Measurements from ENCODE around the gene TMEM79. TPM values are rescaled to one million over a fixed set of nuclear protein-coding genes. Genes with fewer than 3 reads are reported as not detected.
A peak's percentile ranks its signal among the peaks of the same experiment; 100 is the strongest.

Gene TMEM79, protein sequence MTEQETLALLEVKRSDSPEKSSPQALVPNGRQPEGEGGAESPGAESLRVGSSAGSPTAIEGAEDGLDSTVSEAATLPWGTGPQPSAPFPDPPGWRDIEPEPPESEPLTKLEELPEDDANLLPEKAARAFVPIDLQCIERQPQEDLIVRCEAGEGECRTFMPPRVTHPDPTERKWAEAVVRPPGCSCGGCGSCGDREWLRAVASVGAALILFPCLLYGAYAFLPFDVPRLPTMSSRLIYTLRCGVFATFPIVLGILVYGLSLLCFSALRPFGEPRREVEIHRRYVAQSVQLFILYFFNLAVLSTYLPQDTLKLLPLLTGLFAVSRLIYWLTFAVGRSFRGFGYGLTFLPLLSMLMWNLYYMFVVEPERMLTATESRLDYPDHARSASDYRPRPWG
- total RNA-seq (2012; rRNA removed), result 0.51 and 2.0 TPM in 2 replicates

DNA sequence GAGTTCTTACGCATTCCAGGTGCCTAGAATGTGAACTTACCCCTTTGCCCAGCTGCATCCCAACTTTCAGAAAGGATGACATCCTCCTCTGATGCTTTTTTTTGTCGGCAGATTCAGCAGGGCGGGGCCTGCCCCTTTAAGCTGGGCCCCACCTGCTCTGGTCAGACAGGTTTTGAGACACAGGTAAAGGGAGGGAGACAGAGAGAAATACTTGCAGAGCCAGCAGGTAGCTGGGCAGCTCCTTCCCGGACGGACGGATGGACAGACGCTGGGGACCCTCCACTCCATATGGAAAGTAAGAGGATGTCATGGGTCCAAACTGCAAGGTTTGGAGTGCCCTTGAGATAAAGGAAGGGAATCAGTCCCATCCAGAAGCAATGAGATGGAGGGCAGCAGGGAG lies at the start of gene TMEM79:
TSS of gene TMEM79 (plus strand) at position 214 of the 400 bp plus-strand sequence. CDS start 902 bp downstream, outside the sequence.
- H3K4me3 ChIP-seq (ENCODE audit: low read length), result peak within 1 kb of the TSS; percentile 97
- no peaks in the 10 kb centered on the region for H3K9me3 ChIP-seq (replicated peaks; ENCODE audit: low read length)
- peaks cover 2% of the 10 kb centered on the region for H3K36me3 ChIP-seq (ENCODE audit: insufficient read depth, low read length)
- peak within 1 kb of the TSS; percentile 94 for H3K4me2 ChIP-seq (ENCODE audit: low read length)
- H3K27me3 ChIP-seq (ENCODE audit: control insufficient read depth, insufficient read depth, low read length), result no peaks in the 10 kb centered on the region
- peak within 1 kb of the TSS; percentile 96 for H3K9ac ChIP-seq (ENCODE audit: low read depth, low read length)
- peaks cover 34% of the 10 kb centered on the region for H3K4me1 ChIP-seq (ENCODE audit: control insufficient read depth, insufficient read depth, low read length)

DNA sequence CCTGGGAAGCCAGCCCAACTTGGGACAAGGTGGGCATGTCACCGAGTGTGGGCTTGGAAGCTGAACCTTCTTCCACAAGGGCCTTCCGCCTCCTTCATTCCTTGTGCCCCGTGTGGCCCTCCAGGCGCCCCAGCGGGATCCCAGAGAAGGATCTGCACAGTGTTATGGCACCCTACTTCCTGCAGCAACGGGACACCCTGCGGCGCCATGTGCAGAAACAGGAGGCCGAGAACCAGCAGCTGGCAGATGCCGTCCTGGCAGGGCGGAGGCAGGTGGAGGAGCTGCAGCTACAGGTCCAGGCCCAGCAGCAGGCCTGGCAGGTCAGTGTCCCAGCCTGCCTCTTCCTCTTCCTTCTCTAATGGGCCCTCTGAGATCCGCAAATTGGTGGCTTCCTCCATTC lies 48.0 kb upstream of the TMEM79 start:
- Histone ChIP-seq H3K4me3 (ENCODE audit: low read length) (no peak overlapping the region), H3K36me3 (ENCODE audit: insufficient read depth, low read length) (peaks cover 31% of the 10 kb centered on the region)

DNA sequence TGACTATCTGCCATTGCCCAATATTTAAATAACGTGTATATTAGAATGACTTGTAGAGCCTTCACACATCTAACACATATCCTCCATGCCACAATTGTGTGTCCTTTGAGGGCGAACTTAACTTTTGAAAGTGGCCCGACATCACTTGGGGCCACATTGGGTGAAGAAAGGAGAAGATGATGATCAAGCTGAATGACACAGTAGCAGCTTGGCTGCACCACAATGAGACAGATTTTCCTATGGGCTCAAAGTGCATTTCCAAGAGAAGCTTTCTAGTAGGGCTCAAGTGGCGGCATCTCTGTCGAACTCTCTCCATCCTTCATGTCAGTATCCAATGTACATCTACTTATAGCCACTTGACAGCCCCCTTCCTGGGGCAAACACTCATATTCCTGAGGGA lies 45.9 kb upstream of the TMEM79 start:
- Histone ChIP-seq H3K36me3 (ENCODE audit: insufficient read depth, low read length) (peaks cover 31% of the 10 kb centered on the region), H3K9me3 (replicated peaks; ENCODE audit: low read length) (no peaks in the 10 kb centered on the region), H3K4me3 (ENCODE audit: low read length) (no peak overlapping the region), H3K27me3 (ENCODE audit: control insufficient read depth, insufficient read depth, low read length) (no peaks in the 10 kb centered on the region), H3K4me2 (ENCODE audit: low read length) (no peak overlapping the region), H3K4me1 (ENCODE audit: control insufficient read depth, insufficient read depth, low read length) (peaks cover 25% of the 10 kb centered on the region), H3K9ac (ENCODE audit: low read depth, low read length) (no peak overlapping the region)

More for the DNA sequence above, 48.0 kb upstream of the TMEM79 start:
- H3K9ac ChIP-seq (ENCODE audit: low read depth, low read length), result no peak overlapping the region
- H3K9me3 ChIP-seq (replicated peaks; ENCODE audit: low read length), result no peaks in the 10 kb centered on the region
- no peak overlapping the region for H3K4me2 ChIP-seq (ENCODE audit: low read length)
- H3K27me3 ChIP-seq (ENCODE audit: control insufficient read depth, insufficient read depth, low read length), result no peaks in the 10 kb centered on the region
- H3K4me1 ChIP-seq (ENCODE audit: control insufficient read depth, insufficient read depth, low read length), result peaks cover 23% of the 10 kb centered on the region

DNA sequence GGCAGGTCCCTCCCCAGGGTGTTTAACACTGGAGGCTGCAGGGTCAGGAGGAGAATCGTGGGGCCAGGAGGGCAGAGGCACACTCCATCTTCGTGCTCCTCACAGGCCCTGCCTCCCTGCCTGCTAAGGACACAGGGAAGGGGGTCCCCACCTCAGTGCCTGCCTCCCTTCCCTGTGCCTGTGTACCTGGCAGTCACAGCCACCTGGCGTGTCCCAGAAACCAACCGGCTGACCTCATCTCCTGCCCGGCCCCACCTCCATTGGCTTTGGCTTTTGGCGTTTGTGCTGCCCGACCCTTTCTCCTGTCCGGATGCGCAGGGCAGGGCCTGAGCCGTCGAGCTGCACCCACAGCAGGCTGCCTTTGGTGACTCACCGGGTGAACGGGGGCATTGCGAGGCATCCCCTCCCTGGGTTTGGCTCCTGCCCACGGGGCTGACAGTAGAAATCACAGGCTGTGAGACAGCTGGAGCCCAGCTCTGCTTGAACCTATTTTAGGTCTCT lies 42.8 kb upstream of the TMEM79 start:
- Histone ChIP-seq H3K4me2 (ENCODE audit: low read length) (peak overlapping the region; percentile 55), H3K9ac (ENCODE audit: low read depth, low read length) (no peak overlapping the region), H3K27me3 (ENCODE audit: control insufficient read depth, insufficient read depth, low read length) (peaks cover 13% of the 10 kb centered on the region), H3K4me1 (ENCODE audit: control insufficient read depth, insufficient read depth, low read length) (peaks cover 24% of the 10 kb centered on the region), H3K36me3 (ENCODE audit: insufficient read depth, low read length) (peaks cover 21% of the 10 kb centered on the region), H3K9me3 (replicated peaks; ENCODE audit: low read length) (no peaks in the 10 kb centered on the region), H3K4me3 (ENCODE audit: low read length) (peak overlapping the region; percentile 5)

DNA sequence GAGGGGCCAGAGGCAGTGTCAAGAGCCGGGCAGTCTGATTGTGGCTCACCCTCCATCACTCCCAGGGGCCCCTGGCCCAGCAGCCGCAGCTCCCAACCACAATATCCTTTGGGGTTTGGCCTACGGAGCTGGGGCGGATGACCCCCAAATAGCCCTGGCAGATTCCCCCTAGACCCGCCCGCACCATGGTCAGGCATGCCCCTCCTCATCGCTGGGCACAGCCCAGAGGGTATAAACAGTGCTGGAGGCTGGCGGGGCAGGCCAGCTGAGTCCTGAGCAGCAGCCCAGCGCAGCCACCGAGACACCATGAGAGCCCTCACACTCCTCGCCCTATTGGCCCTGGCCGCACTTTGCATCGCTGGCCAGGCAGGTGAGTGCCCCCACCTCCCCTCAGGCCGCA lies 42.2 kb upstream of the TMEM79 start, which contains the start of gene BGLAP:
TSS of gene BGLAP (plus strand) at position 259 of the 400 bp plus-strand sequence. CDS start at position 307, 48 bp downstream.
- Histone ChIP-seq H3K9me3 (replicated peaks; ENCODE audit: low read length) (no peaks in the 10 kb centered on the region), H3K27me3 (ENCODE audit: control insufficient read depth, insufficient read depth, low read length) (peaks cover 18% of the 10 kb centered on the region), H3K4me1 (ENCODE audit: control insufficient read depth, insufficient read depth, low read length) (peaks cover 24% of the 10 kb centered on the region), H3K4me3 (ENCODE audit: low read length) (peak within 1 kb of the TSS; percentile 5), H3K9ac (ENCODE audit: low read depth, low read length) (peak within 1 kb of the TSS; percentile 13), H3K36me3 (ENCODE audit: insufficient read depth, low read length) (peaks cover 21% of the 10 kb centered on the region), H3K4me2 (ENCODE audit: low read length) (peak within 1 kb of the TSS; percentile 55)

DNA sequence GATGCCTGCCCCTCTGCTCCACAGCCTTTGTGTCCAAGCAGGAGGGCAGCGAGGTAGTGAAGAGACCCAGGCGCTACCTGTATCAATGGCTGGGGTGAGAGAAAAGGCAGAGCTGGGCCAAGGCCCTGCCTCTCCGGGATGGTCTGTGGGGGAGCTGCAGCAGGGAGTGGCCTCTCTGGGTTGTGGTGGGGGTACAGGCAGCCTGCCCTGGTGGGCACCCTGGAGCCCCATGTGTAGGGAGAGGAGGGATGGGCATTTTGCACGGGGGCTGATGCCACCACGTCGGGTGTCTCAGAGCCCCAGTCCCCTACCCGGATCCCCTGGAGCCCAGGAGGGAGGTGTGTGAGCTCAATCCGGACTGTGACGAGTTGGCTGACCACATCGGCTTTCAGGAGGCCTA lies 41.4 kb upstream of the TMEM79 start:
- Histone ChIP-seq H3K27me3 (ENCODE audit: control insufficient read depth, insufficient read depth, low read length) (peaks cover 18% of the 10 kb centered on the region), H3K36me3 (ENCODE audit: insufficient read depth, low read length) (peaks cover 21% of the 10 kb centered on the region), H3K4me3 (ENCODE audit: low read length) (no peak overlapping the region), H3K9me3 (replicated peaks; ENCODE audit: low read length) (no peaks in the 10 kb centered on the region), H3K4me1 (ENCODE audit: control insufficient read depth, insufficient read depth, low read length) (peaks cover 27% of the 10 kb centered on the region), H3K9ac (ENCODE audit: low read depth, low read length) (no peak overlapping the region), H3K4me2 (ENCODE audit: low read length) (no peak overlapping the region)

DNA sequence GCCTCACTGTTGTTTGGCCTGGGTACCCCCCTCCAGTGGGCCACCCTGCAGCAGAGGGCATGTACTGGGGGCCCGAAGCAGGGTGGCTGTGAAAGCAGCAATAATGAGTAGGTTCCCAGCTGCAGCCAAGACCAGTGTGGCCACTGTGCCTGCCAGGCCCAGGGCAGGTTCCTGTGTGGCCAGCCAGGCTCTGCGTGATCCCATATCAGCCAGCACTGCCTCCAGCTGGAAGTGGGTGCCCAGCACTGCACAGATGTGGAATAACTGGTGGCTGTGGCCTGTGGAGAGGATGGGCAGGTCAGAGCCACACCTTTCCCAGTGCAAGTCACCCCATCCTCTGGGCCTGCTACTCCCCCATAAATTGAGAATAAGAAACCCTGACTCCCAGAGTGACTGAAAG lies 40.0 kb upstream of the TMEM79 start:
- H3K4me2 ChIP-seq (ENCODE audit: low read length), result no peak overlapping the region
- peaks cover 18% of the 10 kb centered on the region for H3K27me3 ChIP-seq (ENCODE audit: control insufficient read depth, insufficient read depth, low read length)
- H3K4me3 ChIP-seq (ENCODE audit: low read length), result no peak overlapping the region
- H3K4me1 ChIP-seq (ENCODE audit: control insufficient read depth, insufficient read depth, low read length), result peaks cover 27% of the 10 kb centered on the region
- peaks cover 13% of the 10 kb centered on the region for H3K36me3 ChIP-seq (ENCODE audit: insufficient read depth, low read length)
- H3K9me3 ChIP-seq (replicated peaks; ENCODE audit: low read length), result no peaks in the 10 kb centered on the region
- H3K9ac ChIP-seq (ENCODE audit: low read depth, low read length), result no peak overlapping the region

DNA sequence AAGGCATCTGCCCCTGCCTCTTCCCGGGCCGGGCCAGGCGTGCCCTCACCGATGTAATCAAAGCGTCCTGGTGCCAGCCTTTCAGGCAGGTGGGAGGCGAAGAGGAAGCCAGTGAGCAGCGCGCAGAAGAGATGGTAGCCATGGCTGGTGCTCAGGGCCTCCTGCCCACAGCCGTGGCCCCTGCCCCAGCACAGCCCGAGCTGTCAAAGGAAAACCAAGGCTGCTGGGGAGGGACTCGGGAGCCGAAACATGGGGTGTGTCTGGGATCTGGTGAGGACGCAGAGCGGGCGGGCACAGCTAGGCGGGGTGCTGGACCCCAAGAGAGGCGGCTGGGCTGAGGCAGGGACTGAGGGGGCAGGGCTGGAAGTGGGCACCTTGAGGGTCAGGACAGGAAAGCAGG lies 39.4 kb upstream of the TMEM79 start:
- Histone ChIP-seq H3K4me3 (ENCODE audit: low read length) (no peak overlapping the region), H3K27me3 (ENCODE audit: control insufficient read depth, insufficient read depth, low read length) (peaks cover 18% of the 10 kb centered on the region), H3K9me3 (replicated peaks; ENCODE audit: low read length) (no peaks in the 10 kb centered on the region), H3K4me1 (ENCODE audit: control insufficient read depth, insufficient read depth, low read length) (peaks cover 27% of the 10 kb centered on the region), H3K9ac (ENCODE audit: low read depth, low read length) (no peak overlapping the region), H3K36me3 (ENCODE audit: insufficient read depth, low read length) (peaks cover 13% of the 10 kb centered on the region), H3K4me2 (ENCODE audit: low read length) (no peak overlapping the region)

DNA sequence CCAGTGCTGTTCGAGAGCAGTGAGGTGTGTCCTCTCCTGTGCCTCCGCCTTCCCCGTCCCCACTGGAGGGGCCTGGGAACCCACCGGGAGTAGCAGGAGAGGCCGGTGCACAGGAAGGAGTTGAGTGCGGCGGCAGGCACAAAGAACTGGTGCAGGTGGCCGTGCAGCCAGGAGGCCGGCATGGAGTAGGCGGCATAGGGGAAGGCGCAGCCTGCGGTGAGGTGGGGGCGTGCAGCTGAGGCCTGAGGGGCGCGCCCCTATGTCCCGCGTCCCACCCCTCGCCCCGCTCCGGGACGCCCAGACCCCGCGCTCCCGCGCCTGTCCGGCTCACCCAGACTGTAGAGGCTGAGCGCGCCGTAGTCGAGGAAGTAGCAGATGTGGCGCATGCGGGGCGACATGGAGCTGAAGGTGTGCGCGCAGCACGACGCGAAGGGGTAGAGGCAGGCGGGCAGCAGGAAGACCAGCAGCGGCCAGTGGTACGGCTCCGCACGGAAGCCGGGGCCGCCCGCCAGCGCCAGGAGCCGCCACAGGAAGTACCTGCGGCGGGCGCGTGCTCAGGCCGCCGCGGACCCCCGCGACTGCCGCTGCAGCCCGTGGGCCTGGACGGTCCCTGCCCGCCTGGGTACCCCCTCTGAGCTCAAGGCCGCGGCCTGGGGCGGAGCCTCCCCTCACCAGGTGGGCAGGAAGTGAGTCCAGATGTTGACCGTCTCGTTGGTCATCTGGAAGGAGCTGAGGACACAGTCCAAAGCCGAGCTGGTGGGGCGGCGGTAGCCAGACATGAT lies 38.5 kb upstream of the TMEM79 start:
- H3K4me1 ChIP-seq (ENCODE audit: control insufficient read depth, insufficient read depth, low read length), result peaks cover 27% of the 10 kb centered on the region

DNA sequence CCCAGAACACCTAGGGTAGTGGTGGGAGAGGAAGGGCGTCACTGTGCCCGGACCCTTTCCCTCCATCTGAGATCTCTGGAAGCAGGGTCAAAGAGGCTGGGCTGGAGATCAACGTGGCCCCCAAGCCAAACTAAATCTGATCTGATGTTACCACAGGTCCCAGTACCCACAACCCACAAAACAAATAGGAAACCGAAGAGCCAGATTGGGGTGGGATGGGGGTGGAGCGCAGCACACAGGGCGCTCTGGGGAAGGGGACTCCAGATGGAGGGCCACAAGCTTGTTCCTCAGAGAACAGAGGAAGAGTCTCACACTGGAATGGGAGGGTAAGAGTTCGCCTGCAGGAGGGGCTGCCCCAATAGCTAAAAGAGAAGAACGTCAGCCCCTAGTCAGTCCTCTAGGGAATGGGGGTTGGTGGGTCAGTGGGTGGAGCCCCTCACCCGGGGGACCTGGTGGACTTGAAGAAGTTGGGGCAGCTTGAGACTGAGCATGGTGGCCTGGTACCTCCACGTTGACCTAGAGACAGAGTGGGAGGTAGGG lies 37.8 kb upstream of the TMEM79 start:
- peak overlapping the region; percentile 72 for H3K4me2 ChIP-seq (ENCODE audit: low read length)
- peaks cover 26% of the 10 kb centered on the region for H3K36me3 ChIP-seq (ENCODE audit: insufficient read depth, low read length)
- no peak overlapping the region for H3K4me3 ChIP-seq (ENCODE audit: low read length)
- no peaks in the 10 kb centered on the region for H3K9me3 ChIP-seq (replicated peaks; ENCODE audit: low read length)
- H3K9ac ChIP-seq (ENCODE audit: low read depth, low read length), result no peak overlapping the region
- H3K4me1 ChIP-seq (ENCODE audit: control insufficient read depth, insufficient read depth, low read length), result peaks cover 20% of the 10 kb centered on the region
- peaks cover 18% of the 10 kb centered on the region for H3K27me3 ChIP-seq (ENCODE audit: control insufficient read depth, insufficient read depth, low read length)

More for the DNA sequence above, 38.5 kb upstream of the TMEM79 start:
- no peak overlapping the region for H3K4me3 ChIP-seq (ENCODE audit: low read length)
- peaks cover 19% of the 10 kb centered on the region for H3K36me3 ChIP-seq (ENCODE audit: insufficient read depth, low read length)
- H3K9me3 ChIP-seq (replicated peaks; ENCODE audit: low read length), result no peaks in the 10 kb centered on the region
- H3K9ac ChIP-seq (ENCODE audit: low read depth, low read length), result no peak overlapping the region
- peaks cover 18% of the 10 kb centered on the region for H3K27me3 ChIP-seq (ENCODE audit: control insufficient read depth, insufficient read depth, low read length)
- peak overlapping the region; percentile 72 for H3K4me2 ChIP-seq (ENCODE audit: low read length)

DNA sequence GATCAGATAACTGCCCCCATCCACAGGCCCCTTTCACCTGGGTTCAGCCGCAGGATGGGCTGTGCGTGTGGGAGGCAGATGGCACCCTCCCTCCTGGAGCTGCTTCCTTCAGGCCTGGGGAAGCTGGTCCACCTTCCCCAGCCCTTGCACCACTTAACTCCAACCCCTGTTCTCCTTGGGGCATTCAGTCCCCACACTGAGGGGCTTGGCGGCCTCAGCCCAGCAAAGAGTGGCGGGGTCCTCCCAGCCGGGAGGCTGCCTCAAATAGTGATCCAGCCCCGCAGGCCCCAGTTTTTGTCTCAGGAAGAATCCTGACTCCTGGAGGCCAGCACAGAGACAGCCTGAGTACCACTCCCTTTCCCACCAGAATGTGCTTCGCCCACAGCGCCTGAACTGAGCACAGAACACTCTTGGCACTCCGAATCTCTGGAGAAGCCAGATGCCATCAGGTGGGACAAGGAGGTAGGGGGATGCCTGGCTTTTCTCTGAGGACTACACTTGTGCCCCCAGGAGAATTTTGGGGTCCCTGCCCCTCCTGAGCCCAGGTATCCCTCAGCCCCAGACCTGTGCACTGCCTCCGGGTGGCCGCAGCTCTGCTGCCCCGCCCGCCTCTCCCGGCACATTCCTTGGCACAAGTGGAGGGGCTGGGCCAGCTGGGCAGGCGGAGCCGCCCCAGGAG lies 37.2 kb upstream of the TMEM79 start:
- H3K27me3 ChIP-seq (ENCODE audit: control insufficient read depth, insufficient read depth, low read length), result peaks cover 18% of the 10 kb centered on the region
- peaks cover 14% of the 10 kb centered on the region for H3K4me1 ChIP-seq (ENCODE audit: control insufficient read depth, insufficient read depth, low read length)
- no peak overlapping the region for H3K4me3 ChIP-seq (ENCODE audit: low read length)
- no peak overlapping the region for H3K4me2 ChIP-seq (ENCODE audit: low read length)
- H3K36me3 ChIP-seq (ENCODE audit: insufficient read depth, low read length), result peaks cover 32% of the 10 kb centered on the region
- no peak overlapping the region for H3K9ac ChIP-seq (ENCODE audit: low read depth, low read length)
- H3K9me3 ChIP-seq (replicated peaks; ENCODE audit: low read length), result no peaks in the 10 kb centered on the region

Measured in skeletal muscle satellite cell (primary cell).